ENCODE data around the gene PTGES3. TPM values are rescaled to one million over a fixed set of nuclear protein-coding genes. Genes with fewer than 3 reads are reported as not detected.

PTGES3 gene
- total RNA-seq, 2 donors from 2014 or later = 27.4 to 56.0 TPM

DNA sequence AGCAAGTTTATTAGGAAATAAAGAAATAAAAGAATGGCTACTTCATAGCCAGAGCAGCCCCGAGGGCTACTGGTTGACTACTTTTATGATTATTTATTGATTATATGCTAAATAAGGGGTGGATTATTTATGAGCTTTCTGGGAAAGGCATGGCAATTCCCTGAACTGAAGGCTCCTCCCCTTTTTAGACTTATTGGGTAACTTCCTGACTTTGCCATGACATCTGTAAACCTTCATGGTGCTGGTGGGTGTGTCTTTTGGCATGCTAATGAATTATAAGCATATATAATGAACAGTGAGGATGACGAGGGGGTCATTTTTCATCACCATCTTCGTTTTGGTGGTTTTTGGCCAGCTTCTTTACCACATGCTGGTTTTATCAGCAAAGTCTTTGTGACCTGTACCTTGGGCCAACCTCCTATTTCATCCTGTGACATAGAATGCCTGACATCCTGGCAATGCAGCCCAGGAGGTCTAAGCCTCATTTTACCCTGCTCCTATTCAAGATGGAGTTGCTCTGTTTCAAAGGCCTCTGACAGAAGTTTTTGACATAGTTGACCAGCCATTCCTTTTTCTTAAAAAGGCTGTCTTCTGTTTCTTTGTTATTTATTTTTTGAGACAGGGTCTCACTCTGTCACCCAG lies 11.1 kb upstream of the PTGES3 start:
- 64 to 71% methylated on average over 3 of the region's 3 CpGs for WGBS, 2 donors
- TF ChIP-seq, protein P1, sequence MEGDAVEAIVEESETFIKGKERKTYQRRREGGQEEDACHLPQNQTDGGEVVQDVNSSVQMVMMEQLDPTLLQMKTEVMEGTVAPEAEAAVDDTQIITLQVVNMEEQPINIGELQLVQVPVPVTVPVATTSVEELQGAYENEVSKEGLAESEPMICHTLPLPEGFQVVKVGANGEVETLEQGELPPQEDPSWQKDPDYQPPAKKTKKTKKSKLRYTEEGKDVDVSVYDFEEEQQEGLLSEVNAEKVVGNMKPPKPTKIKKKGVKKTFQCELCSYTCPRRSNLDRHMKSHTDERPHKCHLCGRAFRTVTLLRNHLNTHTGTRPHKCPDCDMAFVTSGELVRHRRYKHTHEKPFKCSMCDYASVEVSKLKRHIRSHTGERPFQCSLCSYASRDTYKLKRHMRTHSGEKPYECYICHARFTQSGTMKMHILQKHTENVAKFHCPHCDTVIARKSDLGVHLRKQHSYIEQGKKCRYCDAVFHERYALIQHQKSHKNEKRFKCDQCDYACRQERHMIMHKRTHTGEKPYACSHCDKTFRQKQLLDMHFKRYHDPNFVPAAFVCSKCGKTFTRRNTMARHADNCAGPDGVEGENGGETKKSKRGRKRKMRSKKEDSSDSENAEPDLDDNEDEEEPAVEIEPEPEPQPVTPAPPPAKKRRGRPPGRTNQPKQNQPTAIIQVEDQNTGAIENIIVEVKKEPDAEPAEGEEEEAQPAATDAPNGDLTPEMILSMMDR (IDR thresholded peaks at IDR 0.05) = no peak
- no peak for TF ChIP-seq POLR2A (IDR thresholded peaks at IDR 0.05)
- Histone ChIP-seq H3K27ac (no peak overlapping the region), H3K4me1 (no peaks in the 10 kb centered on the region), H3K4me3 (no peak overlapping the region), H3K9me3 (no peaks in the 10 kb centered on the region), H3K27me3 (no peaks in the 10 kb centered on the region), H3K36me3 (replicated peaks in 1 of 2; ENCODE audit: insufficient read depth in 1 of 2, low read depth in 2 of 2) (no peaks in the 10 kb centered on the region)
- intact Hi-C loops (cut with DNase I) = no loop called here
- ATAC-seq (no peak), DNase-seq (no peak)

DNA sequence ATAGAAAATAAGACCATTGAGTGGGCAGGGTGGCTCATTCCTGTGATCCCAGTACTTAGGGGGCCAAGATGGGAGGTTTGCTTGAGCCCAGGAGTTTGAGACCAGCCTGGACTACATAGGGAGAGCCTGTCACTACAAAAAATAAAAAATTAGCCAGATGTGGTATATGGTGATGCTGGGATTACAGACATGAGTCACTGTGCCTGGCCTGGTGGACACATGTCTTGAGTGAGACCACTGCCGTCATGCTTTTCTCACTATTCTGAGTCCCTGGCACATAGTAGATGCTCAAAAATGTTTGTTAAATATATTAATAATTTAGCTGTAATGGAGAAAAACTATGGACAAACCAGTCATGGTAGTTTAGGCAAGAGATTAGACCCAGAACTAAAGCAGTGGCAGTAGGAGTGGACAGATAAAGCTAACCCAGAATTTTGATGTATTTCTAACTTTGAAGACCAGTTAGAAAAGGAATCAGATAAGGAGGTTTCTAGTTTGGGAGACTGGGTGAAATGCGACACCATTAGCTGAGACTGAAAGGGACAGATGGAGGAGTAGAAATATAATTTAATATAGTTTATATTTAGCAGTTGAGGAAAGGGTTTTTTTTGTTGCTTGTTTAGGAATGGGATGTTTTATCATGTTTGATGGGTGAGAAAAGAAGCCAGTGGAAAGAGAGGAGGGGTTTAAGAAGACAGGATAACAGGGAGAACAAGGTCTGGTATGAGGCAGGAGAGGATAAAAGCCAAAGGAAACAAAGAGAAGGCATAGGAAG lies 7.4 kb upstream of the PTGES3 start:
- Histone ChIP-seq H3K27ac (no peak overlapping the region), H3K36me3 (replicated peaks in 1 of 2; ENCODE audit: insufficient read depth in 1 of 2, low read depth in 2 of 2) (no peaks in the 10 kb centered on the region), H3K4me3 (no peak overlapping the region), H3K9me3 (no peaks in the 10 kb centered on the region), H3K27me3 (no peaks in the 10 kb centered on the region), H3K4me1 (no peaks in the 10 kb centered on the region)
- no peak for TF ChIP-seq POLR2A (IDR thresholded peaks at IDR 0.05)
- TF ChIP-seq, protein P1 (IDR thresholded peaks at IDR 0.05) = no peak
- intact Hi-C loops (cut with DNase I) = no loop called here
- no peak for ATAC-seq
- DNase-seq = no peak
- 69 to 75% methylated on average over 2 of the region's 2 CpGs for WGBS, 2 donors

DNA sequence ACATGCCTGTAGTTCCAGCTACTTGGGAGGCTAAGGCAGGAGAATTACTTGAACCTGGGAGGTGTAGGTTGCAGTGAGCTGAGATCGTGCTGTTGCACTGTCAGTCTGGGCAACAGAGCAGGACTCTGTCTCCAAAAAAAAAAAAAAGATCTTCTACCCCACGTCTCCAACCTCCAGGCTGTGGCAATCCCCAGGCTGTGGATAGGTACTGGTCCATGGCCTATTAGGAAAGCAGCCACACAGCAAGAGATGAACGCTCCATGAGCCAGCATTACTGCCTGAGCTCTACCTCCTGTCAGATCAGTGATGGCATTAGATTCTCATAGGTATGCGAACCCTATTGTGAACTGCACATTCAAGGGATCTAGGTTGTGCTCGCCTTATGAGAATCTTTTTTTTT lies 6.1 kb upstream of the PTGES3 start:
- no peak for ATAC-seq
- no peak for DNase-seq
- Histone ChIP-seq H3K9me3 (no peaks in the 10 kb centered on the region), H3K27me3 (no peaks in the 10 kb centered on the region), H3K36me3 (replicated peaks in 1 of 2; ENCODE audit: insufficient read depth in 1 of 2, low read depth in 2 of 2) (no peaks in the 10 kb centered on the region), H3K27ac (no peak overlapping the region), H3K4me3 (no peak overlapping the region), H3K4me1 (peaks cover 3% of the 10 kb centered on the region)
- WGBS, 2 donors = 81 to 86% methylated on average over 5 of the region's 5 CpGs
- TF ChIP-seq POLR2A (IDR thresholded peaks at IDR 0.05) = no peak
- TF ChIP-seq, protein P1 (IDR thresholded peaks at IDR 0.05) = no peak
- intact Hi-C loops (cut with DNase I) = no loop called here

DNA sequence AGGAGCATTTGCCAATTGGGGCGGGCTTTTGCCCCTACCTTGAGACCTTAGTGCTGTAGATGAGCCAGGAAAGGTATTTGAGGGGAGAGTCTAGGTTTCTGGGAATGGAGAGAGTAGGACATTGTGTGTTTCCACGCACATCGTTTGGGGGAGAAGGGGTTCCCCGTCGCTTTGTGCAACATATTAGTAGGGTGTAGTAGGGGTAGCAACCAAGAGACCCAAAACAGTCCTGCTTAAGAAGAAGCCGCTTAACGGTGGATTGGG lies 694 bp upstream of the PTGES3 start:
- 1 to 2% methylated on average over 7 of the region's 7 CpGs for WGBS, 2 donors
- Histone ChIP-seq H3K4me3 (peak overlapping the region; percentile 10 to 16), H3K27me3 (no peaks in the 10 kb centered on the region), H3K27ac (peak overlapping the region; percentile 87 to 100 (median 98)), H3K9me3 (no peaks in the 10 kb centered on the region), H3K4me1 (peaks cover 17% of the 10 kb centered on the region), H3K36me3 (replicated peaks in 1 of 2; ENCODE audit: insufficient read depth in 1 of 2, low read depth in 2 of 2) (no peaks in the 10 kb centered on the region)
- no peak for ATAC-seq
- DNase-seq = no peak
- TF ChIP-seq, protein P1 (IDR thresholded peaks at IDR 0.05) = no peak
- TF ChIP-seq POLR2A (IDR thresholded peaks at IDR 0.05) = no peak
- intact Hi-C loops (cut with DNase I) = no loop called here

Measured in body of pancreas (tissue), 4 donors.